ENCODE data around the gene IL1R2. TPM values are rescaled to one million over a fixed set of nuclear protein-coding genes. Genes with fewer than 3 reads are reported as not detected.
A peak's percentile ranks its signal among the peaks of the same experiment; 100 is the strongest.

The IL1R2 gene
- total RNA-seq, 1 donor from 2014 or later = 17.0 TPM

GRCh38 chr2:102021779-102022178, 30.0 kb downstream of the IL1R2 start:
- no peak for DNase-seq
- ATAC-seq = no peak
- no peak overlapping the region for H3K4me3 ChIP-seq
- no peak for TF ChIP-seq CTCF (IDR thresholded peaks at IDR 0.05)
- H3K27me3 ChIP-seq = no peaks in the 10 kb centered on the region
- peaks cover 27% of the 10 kb centered on the region for H3K4me1 ChIP-seq
- intact Hi-C loops (cut with DNase I) = loop anchor here (5.0 to 10.0 kb wide), 3 partner anchors 146 to 423 kb away; no protein-coding TSS in a partner anchor
- peak overlapping the region; percentile 27 for H3K27ac ChIP-seq
- H3K9me3 ChIP-seq = no peaks in the 10 kb centered on the region
- H3K36me3 ChIP-seq = no peaks in the 10 kb centered on the region

GRCh38 chr2:102022884-102023539, 31.3 kb downstream of the IL1R2 start:
- no peak for TF ChIP-seq CTCF (IDR thresholded peaks at IDR 0.05)
- Histone ChIP-seq H3K4me1 (peaks cover 36% of the 10 kb centered on the region), H3K27ac (no peak overlapping the region), H3K4me3 (no peak overlapping the region), H3K36me3 (no peaks in the 10 kb centered on the region), H3K27me3 (no peaks in the 10 kb centered on the region), H3K9me3 (no peaks in the 10 kb centered on the region)
- no peak for DNase-seq
- intact Hi-C loops (cut with DNase I) = loop anchor here (5.0 to 10.0 kb wide), 3 partner anchors 144 to 422 kb away; no protein-coding TSS in a partner anchor
- no peak for ATAC-seq

- TF ChIP-seq CTCF (IDR thresholded peaks at IDR 0.05) = no peak
- peaks cover 43% of the 10 kb centered on the region for H3K4me1 ChIP-seq
- H3K27ac ChIP-seq = no peak overlapping the region
- intact Hi-C loops (cut with DNase I) = loop anchor here (5.0 to 10.0 kb wide), 3 partner anchors 143 to 420 kb away; no protein-coding TSS in a partner anchor
- no peaks in the 10 kb centered on the region for H3K36me3 ChIP-seq
- no peak for ATAC-seq
- no peak for DNase-seq
- no peaks in the 10 kb centered on the region for H3K27me3 ChIP-seq
- H3K4me3 ChIP-seq = no peak overlapping the region
- no peaks in the 10 kb centered on the region for H3K9me3 ChIP-seq
Observed at GRCh38 chr2:102024410-102024809, 32.6 kb downstream of the IL1R2 start.

- TF ChIP-seq CTCF (IDR thresholded peaks at IDR 0.05) = no peak
- intact Hi-C loops (cut with DNase I) = loop anchor here (10.0 kb wide), 2 partner anchors 210 to 420 kb away; no protein-coding TSS in a partner anchor
- ATAC-seq (no peak), DNase-seq (no peak)
- Histone ChIP-seq H3K4me3 (no peak overlapping the region), H3K27me3 (no peaks in the 10 kb centered on the region), H3K27ac (peak overlapping the region; percentile 4), H3K9me3 (no peaks in the 10 kb centered on the region), H3K4me1 (peaks cover 43% of the 10 kb centered on the region), H3K36me3 (no peaks in the 10 kb centered on the region)
Observed at GRCh38 chr2:102025016-102025501, 33.3 kb downstream of the IL1R2 start.

- Histone ChIP-seq H3K4me1 (peaks cover 43% of the 10 kb centered on the region), H3K27me3 (no peaks in the 10 kb centered on the region), H3K4me3 (no peak overlapping the region), H3K27ac (no peak overlapping the region), H3K9me3 (no peaks in the 10 kb centered on the region), H3K36me3 (no peaks in the 10 kb centered on the region)
- no peak for TF ChIP-seq CTCF (IDR thresholded peaks at IDR 0.05)
- no peak for DNase-seq
- ATAC-seq = peak; percentile 56
- intact Hi-C loops (cut with DNase I) = loop anchor here (10.0 kb wide), 2 partner anchors 209 to 419 kb away; no protein-coding TSS in a partner anchor
Observed at GRCh38 chr2:102025583-102026267, 34.0 kb downstream of the IL1R2 start.
